ENCODE results near the gene H3-3A.

DNA sequence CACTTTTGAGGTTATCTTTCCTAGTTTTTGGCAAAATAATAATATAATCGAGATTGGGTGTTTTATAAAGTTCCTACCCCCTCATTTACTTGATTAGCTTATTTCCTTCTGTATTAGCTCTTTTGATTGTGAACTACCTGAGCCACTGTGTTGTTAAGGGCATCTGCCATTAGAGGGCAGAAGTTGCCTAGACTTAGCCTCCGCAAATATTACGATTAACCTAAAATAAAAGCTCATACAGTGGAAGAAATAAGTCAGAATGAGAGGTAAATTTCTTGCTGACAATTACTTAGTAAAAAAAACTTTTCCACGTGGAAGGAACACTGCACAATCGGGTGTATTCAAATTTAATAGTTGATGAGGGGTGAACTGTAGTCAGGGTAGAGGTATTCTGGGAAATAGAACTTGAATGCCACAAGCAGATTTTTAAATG lies 2.3 kb downstream of the H3-3A start:
- no peak for TF ChIP-seq EZH2phosphoT487 (IDR thresholded peaks at IDR 0.05; ENCODE audit: low read depth, severe bottlenecking, unreplicated experiment)
- no peak for TF ChIP-seq EZH2 (IDR thresholded peaks at IDR 0.05; ENCODE audit: borderline replicate concordance)
- TF ChIP-seq, protein P1, sequence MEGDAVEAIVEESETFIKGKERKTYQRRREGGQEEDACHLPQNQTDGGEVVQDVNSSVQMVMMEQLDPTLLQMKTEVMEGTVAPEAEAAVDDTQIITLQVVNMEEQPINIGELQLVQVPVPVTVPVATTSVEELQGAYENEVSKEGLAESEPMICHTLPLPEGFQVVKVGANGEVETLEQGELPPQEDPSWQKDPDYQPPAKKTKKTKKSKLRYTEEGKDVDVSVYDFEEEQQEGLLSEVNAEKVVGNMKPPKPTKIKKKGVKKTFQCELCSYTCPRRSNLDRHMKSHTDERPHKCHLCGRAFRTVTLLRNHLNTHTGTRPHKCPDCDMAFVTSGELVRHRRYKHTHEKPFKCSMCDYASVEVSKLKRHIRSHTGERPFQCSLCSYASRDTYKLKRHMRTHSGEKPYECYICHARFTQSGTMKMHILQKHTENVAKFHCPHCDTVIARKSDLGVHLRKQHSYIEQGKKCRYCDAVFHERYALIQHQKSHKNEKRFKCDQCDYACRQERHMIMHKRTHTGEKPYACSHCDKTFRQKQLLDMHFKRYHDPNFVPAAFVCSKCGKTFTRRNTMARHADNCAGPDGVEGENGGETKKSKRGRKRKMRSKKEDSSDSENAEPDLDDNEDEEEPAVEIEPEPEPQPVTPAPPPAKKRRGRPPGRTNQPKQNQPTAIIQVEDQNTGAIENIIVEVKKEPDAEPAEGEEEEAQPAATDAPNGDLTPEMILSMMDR (IDR thresholded peaks at IDR 0.05; ENCODE audit: poor library complexity): peak; percentile 72
